Eye (tissue), 1 donor: ENCODE measurements around the gene PIWIL4.
"Not testable (repeated sequence)": the region's sequence is repeated elsewhere in the genome, so short reads cannot be mapped to it uniquely, and the experiment has no call there.

ENCODE experiments used
- DNase-seq: peaks from one replicate; pipeline ENCODE4 v3.0.0-alpha.2; 2015

PIWIL4 gene

GRCh38 chr11:94586546-94586945 is 19.4 kb downstream of the PIWIL4 start:
- DNase-seq, result no peak

GRCh38 chr11:94586978-94587377 is 19.8 kb downstream of the PIWIL4 start:
- DNase-seq, result no peak

GRCh38 chr11:94588366-94588942 is 21.3 kb downstream of the PIWIL4 start:
- no peak for DNase-seq

GRCh38 chr11:94590352-94591041 is 23.3 kb downstream of the PIWIL4 start:
- no peak for DNase-seq

- DNase-seq, result no peak
These were observed 25.9 kb downstream of the PIWIL4 start for GRCh38 chr11:94593030-94593429.

- peak; percentile 23 for DNase-seq
These were observed 27.9 kb downstream of the PIWIL4 start for GRCh38 chr11:94595076-94595475.

- DNase-seq, result no peak
These were observed 30.7 kb downstream of the PIWIL4 start for GRCh38 chr11:94597896-94598295.

GRCh38 chr11:94599510-94599909 is 32.3 kb downstream of the PIWIL4 start:
- no peak for DNase-seq

- peak; percentile 42 for DNase-seq
These were observed 35.5 kb downstream of the PIWIL4 start for GRCh38 chr11:94602430-94603372.

GRCh38 chr11:94603587-94603986 is 36.4 kb downstream of the PIWIL4 start:
- DNase-seq, result no peak

- DNase-seq, result no peak
These were observed 37.3 kb downstream of the PIWIL4 start for GRCh38 chr11:94604482-94604881.

GRCh38 chr11:94613120-94613519 is 46.0 kb downstream of the PIWIL4 start:
- DNase-seq, result no peak

- peak; percentile 94 for DNase-seq
These were observed 56.1 kb downstream of the PIWIL4 start for GRCh38 chr11:94623120-94623735.

GRCh38 chr11:94625422-94625821 is 58.3 kb downstream of the PIWIL4 start:
- not testable (repeated sequence) for DNase-seq

GRCh38 chr11:94627003-94627560 is 59.9 kb downstream of the PIWIL4 start:
- DNase-seq, result not testable (repeated sequence)

GRCh38 chr11:94629741-94630140 is 62.6 kb downstream of the PIWIL4 start:
- no peak for DNase-seq

GRCh38 chr11:94630221-94630620 is 63.1 kb downstream of the PIWIL4 start:
- no peak for DNase-seq

- DNase-seq, result no peak
These were observed 65.2 kb downstream of the PIWIL4 start for GRCh38 chr11:94632356-94632755.

- DNase-seq, result peak; percentile 19
These were observed 67.9 kb downstream of the PIWIL4 start for GRCh38 chr11:94635072-94635471.

GRCh38 chr11:94636388-94636949 is 69.3 kb downstream of the PIWIL4 start:
- DNase-seq, result no peak

GRCh38 chr11:94638301-94638901 is 71.2 kb downstream of the PIWIL4 start:
- no peak for DNase-seq

GRCh38 chr11:94638902-94639373 is 71.8 kb downstream of the PIWIL4 start:
- DNase-seq, result no peak
